Karpas-422 (cell line): ENCODE data around the gene APMAP. TPM values are rescaled to one million over a fixed set of nuclear protein-coding genes. Genes with fewer than 3 reads are reported as not detected.

ENCODE experiments used
- DNase-seq: peaks from one replicate; pipeline ENCODE4 v3.0.0-alpha.2; 2015
- H2AFZ ChIP-seq: fragments of 200-600 bp; sonication (generic); 2 replicates; pipeline ENCODE4 v1.6.1; 2014; ENCODE audit warnings: antibody characterized with exemption, low read length, mixed read lengths
- H3K27ac ChIP-seq: fragments of 200-600 bp; sonication (generic); 2 replicates; pipeline ENCODE4 v1.5.1; 2014; ENCODE audit warnings: mild to moderate bottlenecking, low read length, moderate library complexity
- H3K27me3 ChIP-seq: fragments of 200-600 bp; sonication (generic); 2 replicates; pipeline ENCODE4 v1.6.1; 2014; ENCODE audit warnings: low read length, mixed read lengths
- H3K36me3 ChIP-seq: fragments of 200-600 bp; sonication (generic); 2 replicates; pipeline ENCODE4 v1.6.1; 2014; ENCODE audit warnings: low read length, mixed read lengths; ENCODE audit not compliant: insufficient read depth
- H3K4me1 ChIP-seq: fragments of 200-600 bp; sonication (generic); 2 replicates; pipeline ENCODE4 v1.6.1; 2014; ENCODE audit warnings: mild to moderate bottlenecking, low read length, mixed read lengths
- H3K4me2 ChIP-seq: fragments of 200-600 bp; sonication (generic); 2 replicates; pipeline ENCODE4 v1.6.1; 2014; ENCODE audit warnings: low read length, low read depth, mild to moderate bottlenecking; ENCODE audit not compliant: poor library complexity, severe bottlenecking
- H3K4me3 ChIP-seq: fragments of 200-600 bp; sonication (generic); 2 replicates; pipeline ENCODE4 v1.5.1; 2014; ENCODE audit warnings: mild to moderate bottlenecking, antibody characterized with exemption, low read length, mixed read lengths
- H3K79me2 ChIP-seq: fragments of 200-600 bp; sonication (generic); 2 replicates; pipeline ENCODE4 v1.6.1; 2014; ENCODE audit warnings: mild to moderate bottlenecking, low read length, mixed read lengths
- H3K9ac ChIP-seq: fragments of 200-600 bp; sonication (generic); 2 replicates; pipeline ENCODE4 v1.6.0; 2014; ENCODE audit warnings: low read length
- H3K9me2 ChIP-seq: fragments of 200-600 bp; sonication (generic), shearing (Covaris generic); replicated peaks from 2 replicates; pipeline ENCODE4 v1.6.0; 2014; ENCODE audit warnings: mild to moderate bottlenecking, low read length, moderate library complexity; ENCODE audit not compliant: insufficient read depth
- H3K9me3 ChIP-seq: fragments of 300-700, 200-600 bp; sonication (generic); 2 replicates; pipeline ENCODE4 v1.6.1; 2014; ENCODE audit warnings: low read length, mixed read lengths
- H4K20me1 ChIP-seq: fragments of 200-600 bp; sonication (generic); 2 replicates; pipeline ENCODE4 v1.6.1; 2014; ENCODE audit warnings: mild to moderate bottlenecking, antibody characterized with exemption, low read length, low read depth; ENCODE audit not compliant: insufficient read depth
- total RNA-seq: library from RNA; depleted of rRNA; stranded (reverse); fragments of >200 nt; shearing (Covaris generic); gene quantifications from 2 replicates; pipeline ENCODE4 v1.2.3, GENCODE V29; 2014; ENCODE audit warnings: low replicate concordance

APMAP gene
- total RNA-seq, 1 experiment from 2014 or later: 35.6 TPM

DNA sequence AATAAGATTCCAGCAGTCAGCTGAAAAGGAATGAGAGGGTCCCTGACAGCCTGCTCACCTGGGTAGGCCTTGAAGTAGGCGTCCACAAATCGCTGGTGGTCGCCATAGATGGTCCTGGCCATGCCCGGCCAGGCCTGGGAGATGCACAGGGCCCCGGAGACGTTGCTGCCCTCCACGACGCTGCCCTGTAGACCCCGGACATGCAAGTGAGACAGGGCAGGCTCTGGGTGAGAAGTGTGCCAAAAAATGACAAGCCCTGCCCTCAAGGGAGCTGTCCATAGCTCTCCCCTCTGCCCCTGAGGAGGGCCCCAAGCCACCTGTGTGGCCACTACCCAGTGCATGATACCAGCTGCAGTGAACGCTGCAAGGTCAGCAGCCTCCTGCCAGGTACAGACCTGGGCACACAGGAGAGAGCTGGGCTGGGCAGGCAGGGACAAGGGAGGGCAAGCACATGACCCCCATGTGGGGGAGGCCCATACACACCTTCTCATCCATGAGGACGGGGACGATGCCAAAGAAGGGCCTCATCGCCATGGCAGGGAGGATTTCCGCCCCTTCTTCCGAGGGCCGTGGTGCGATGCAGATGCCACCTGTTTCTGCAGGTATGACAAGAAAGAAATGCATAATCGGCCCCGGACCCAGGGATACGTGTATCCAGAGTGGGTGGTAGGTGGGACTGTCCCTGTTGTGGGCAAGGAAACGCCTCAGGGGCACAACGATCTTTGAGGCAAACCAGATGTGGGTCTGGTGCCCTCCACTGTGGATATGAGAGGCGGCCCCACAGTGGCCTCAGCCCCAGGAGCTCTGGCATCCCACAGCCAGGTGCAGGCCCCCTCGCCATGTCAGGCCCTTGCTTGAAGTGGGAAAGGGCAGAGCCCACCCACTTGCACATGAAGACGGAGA, 21.2 kb upstream of the APMAP start:
- H3K4me1 ChIP-seq: no peaks in the 10 kb centered on the region
- H3K4me2 ChIP-seq: no peak overlapping the region
- H3K9me3 ChIP-seq: no peaks in the 10 kb centered on the region
- H4K20me1 ChIP-seq: 0 out of 2 replicates have a peak, but pooled peaks cover 3% of the 10 kb centered on the region
- no peaks in the 10 kb centered on the region for H3K9me2 ChIP-seq
- no peak overlapping the region for H3K9ac ChIP-seq
- no peak overlapping the region for H3K27ac ChIP-seq
- H3K4me3 ChIP-seq: no peak overlapping the region
- no peaks in the 10 kb centered on the region for H3K36me3 ChIP-seq
- no peaks in the 10 kb centered on the region for H3K27me3 ChIP-seq
- no peak overlapping the region for H2AFZ ChIP-seq
- H3K79me2 ChIP-seq: no peaks in the 10 kb centered on the region
- no peak for DNase-seq

DNA sequence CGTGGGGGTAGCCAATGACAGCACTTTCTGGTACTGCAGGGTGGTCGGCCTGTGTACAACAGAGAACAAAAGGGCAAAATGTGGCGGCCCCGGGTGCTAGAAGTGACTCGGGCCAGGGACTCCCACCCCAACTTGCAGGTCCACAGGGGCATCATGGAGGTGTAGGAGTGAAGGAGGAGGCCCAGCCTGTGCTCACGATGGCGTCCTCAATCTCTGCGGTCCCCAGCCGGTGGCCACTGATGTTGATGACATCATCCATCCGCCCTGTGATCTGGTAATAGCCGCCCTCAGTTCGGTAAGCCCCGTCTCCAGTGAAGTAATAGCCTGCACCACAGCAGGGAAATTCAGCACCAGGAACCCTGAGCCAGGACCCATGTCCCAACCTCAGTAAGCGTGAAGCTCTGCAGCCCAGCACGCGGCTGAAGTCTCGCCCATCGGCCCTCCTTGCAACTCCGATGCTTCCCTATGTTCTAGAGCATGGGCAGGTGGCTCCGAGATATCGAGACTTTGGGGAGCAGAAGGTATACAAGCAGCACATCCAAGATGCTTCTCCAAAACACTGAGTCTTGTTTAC, 20.2 kb upstream of the APMAP start:
- H3K79me2 ChIP-seq: no peaks in the 10 kb centered on the region
- no peaks in the 10 kb centered on the region for H3K9me2 ChIP-seq
- no peak overlapping the region for H3K9ac ChIP-seq
- no peak overlapping the region for H2AFZ ChIP-seq
- H3K27ac ChIP-seq: no peak overlapping the region
- no peak for DNase-seq
- no peaks in the 10 kb centered on the region for H3K27me3 ChIP-seq
- no peak overlapping the region for H3K4me2 ChIP-seq
- H3K36me3 ChIP-seq: no peaks in the 10 kb centered on the region
- no peak overlapping the region for H3K4me3 ChIP-seq
- no peaks in the 10 kb centered on the region for H3K9me3 ChIP-seq
- H4K20me1 ChIP-seq: 0 out of 2 replicates have a peak, but pooled peaks cover 3% of the 10 kb centered on the region
- H3K4me1 ChIP-seq: no peaks in the 10 kb centered on the region

DNA sequence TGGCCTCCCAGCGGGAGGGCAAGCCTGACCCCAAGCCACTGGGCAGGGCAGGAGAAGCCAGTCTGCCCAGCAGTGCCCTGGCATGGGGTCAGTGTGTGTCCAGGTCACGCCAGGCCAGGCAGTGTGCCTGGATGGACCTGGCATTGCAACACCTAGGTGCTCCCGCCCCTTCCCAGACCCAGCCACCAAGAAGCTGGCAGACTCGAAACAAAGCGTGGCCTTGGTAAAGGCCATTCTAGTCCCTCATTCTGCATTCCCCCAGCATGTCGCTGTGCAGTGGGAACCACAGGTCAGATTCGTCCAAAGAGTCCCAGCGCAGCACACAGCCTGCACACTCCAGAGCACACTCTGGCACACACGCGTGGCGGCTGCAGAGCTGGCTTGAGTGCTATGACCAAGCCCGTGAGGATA, 19.3 kb upstream of the APMAP start:
- Histone ChIP-seq H3K9me2 (no peaks in the 10 kb centered on the region), H3K27ac (no peak overlapping the region), H3K9me3 (no peaks in the 10 kb centered on the region), H3K4me1 (no peaks in the 10 kb centered on the region), H3K36me3 (no peaks in the 10 kb centered on the region), H3K4me3 (no peak overlapping the region), H3K9ac (no peak overlapping the region), H2AFZ (no peak overlapping the region), H3K4me2 (no peak overlapping the region), H3K27me3 (no peaks in the 10 kb centered on the region), H3K79me2 (no peaks in the 10 kb centered on the region), H4K20me1 (no peaks in the 10 kb centered on the region)
- no peak for DNase-seq

DNA sequence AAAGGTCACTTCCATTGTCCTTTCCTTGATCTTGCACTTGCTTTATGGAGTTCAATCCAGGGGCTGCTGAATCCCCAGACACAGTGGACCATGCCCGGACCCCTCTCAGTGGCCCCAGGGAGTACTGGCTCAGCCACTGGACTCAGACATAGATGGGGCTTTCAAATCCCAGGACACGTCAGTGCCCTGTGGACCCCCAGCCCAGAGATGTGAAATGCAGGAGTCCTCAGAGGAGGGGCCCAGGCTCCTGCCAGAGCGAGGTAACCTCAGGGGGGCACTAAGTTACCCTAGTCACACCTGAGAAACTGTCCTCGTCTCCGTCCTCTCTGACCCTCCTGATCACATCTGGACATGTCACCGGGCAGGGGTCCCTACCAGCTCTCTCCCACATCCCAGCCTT, 18.7 kb upstream of the APMAP start:
- Histone ChIP-seq H3K9me2 (no peaks in the 10 kb centered on the region), H3K9me3 (no peaks in the 10 kb centered on the region), H3K4me3 (no peak overlapping the region), H3K27ac (no peak overlapping the region), H3K4me1 (no peaks in the 10 kb centered on the region), H2AFZ (no peak overlapping the region), H4K20me1 (no peaks in the 10 kb centered on the region), H3K27me3 (no peaks in the 10 kb centered on the region), H3K36me3 (no peaks in the 10 kb centered on the region), H3K9ac (no peak overlapping the region), H3K4me2 (no peak overlapping the region), H3K79me2 (no peaks in the 10 kb centered on the region)
- no peak for DNase-seq

DNA sequence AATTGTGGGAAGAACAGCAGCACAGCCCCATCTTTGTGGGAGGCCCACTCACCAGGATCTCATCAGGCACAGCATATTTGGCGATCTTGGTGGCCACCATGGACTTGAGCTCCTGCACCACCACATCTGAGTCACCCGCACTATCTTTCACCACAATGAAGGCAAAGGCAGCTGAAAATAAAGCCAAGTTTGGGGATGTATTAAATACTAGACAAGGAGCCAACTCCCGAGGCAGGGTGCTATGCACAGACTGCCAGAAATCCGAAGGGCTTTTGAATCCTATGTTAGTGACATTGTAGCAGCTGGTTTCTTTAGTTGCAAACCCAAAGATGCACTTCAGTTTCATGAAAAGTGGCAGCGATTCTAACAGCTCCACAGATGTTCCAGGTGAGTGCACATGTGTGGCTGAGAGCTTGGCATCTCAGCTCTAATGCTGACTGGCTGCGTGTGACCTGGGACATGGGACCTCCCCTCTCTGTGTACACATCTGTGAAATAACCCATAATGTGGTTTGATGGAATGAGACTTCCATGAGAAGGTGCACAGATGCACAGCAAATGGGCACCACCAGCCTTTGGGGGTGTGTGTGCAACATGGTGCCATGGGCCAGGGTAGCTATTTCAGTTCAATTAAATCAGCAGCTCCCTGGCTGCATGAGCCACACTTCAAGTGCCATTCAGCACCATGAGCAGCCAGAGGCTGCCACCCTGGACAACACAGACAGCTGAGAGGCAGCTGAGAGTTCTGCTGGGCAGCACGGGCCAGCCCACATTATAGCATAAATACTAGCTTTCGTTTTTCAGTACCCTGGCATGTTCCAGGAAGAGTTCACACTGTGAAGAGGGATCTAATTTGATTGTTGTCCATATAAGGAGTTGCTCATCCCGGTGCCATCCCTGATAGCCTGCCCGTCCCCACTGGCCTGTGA, 16.9 kb upstream of the APMAP start:
- Histone ChIP-seq H3K79me2 (no peaks in the 10 kb centered on the region), H3K36me3 (no peaks in the 10 kb centered on the region), H3K4me2 (no peak overlapping the region), H3K9me2 (no peaks in the 10 kb centered on the region), H2AFZ (no peak overlapping the region), H3K27ac (no peak overlapping the region), H3K9me3 (no peaks in the 10 kb centered on the region), H4K20me1 (no peaks in the 10 kb centered on the region), H3K4me3 (no peak overlapping the region), H3K9ac (no peak overlapping the region), H3K4me1 (no peaks in the 10 kb centered on the region), H3K27me3 (no peaks in the 10 kb centered on the region)
- DNase-seq: no peak

DNA sequence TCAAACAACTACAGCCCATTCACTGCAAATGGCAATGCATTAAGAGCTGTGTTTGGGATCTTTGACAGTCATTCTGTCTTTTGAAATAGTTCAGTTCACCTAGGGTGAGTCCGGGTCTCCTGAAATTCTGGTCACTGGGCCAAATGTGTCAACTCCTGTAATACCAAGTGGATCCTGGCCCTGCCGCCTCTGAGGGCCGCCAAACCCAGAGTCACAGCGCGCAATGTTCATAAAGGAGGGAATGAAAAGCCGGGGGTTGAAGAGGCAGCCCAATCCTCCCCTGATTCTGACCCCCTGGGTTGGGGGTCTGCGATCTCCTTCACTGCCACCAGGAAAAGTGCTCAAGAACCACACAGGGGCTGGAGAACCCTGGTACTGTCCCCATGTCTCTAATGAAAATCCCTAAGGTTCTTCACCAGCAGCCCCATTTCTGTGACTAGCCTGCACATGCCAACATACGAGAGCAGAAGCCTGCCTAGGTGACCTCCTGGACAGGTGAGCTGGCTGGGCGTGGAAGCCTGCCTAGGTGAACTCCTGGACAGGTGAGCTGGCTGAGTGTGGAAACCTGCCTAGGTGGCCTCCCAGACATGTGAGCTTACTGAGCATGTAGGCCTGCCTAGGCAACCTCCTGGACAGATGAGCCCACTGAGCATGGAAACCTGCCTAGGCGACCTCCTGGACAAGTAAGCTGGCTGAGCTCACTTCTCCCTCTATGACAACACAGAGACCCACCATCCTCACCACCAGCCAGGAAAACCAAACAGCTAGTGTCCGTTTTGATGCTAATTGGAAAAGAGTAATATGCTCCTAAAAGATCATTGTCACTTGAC, 16.1 kb upstream of the APMAP start:
- H3K4me2 ChIP-seq: no peak overlapping the region
- DNase-seq: no peak
- no peak overlapping the region for H2AFZ ChIP-seq
- no peaks in the 10 kb centered on the region for H3K4me1 ChIP-seq
- H3K9me3 ChIP-seq: no peaks in the 10 kb centered on the region
- H3K79me2 ChIP-seq: no peaks in the 10 kb centered on the region
- H3K27ac ChIP-seq: no peak overlapping the region
- no peak overlapping the region for H3K4me3 ChIP-seq
- H3K9me2 ChIP-seq: no peaks in the 10 kb centered on the region
- no peaks in the 10 kb centered on the region for H4K20me1 ChIP-seq
- H3K27me3 ChIP-seq: no peaks in the 10 kb centered on the region
- no peak overlapping the region for H3K9ac ChIP-seq
- no peaks in the 10 kb centered on the region for H3K36me3 ChIP-seq

DNA sequence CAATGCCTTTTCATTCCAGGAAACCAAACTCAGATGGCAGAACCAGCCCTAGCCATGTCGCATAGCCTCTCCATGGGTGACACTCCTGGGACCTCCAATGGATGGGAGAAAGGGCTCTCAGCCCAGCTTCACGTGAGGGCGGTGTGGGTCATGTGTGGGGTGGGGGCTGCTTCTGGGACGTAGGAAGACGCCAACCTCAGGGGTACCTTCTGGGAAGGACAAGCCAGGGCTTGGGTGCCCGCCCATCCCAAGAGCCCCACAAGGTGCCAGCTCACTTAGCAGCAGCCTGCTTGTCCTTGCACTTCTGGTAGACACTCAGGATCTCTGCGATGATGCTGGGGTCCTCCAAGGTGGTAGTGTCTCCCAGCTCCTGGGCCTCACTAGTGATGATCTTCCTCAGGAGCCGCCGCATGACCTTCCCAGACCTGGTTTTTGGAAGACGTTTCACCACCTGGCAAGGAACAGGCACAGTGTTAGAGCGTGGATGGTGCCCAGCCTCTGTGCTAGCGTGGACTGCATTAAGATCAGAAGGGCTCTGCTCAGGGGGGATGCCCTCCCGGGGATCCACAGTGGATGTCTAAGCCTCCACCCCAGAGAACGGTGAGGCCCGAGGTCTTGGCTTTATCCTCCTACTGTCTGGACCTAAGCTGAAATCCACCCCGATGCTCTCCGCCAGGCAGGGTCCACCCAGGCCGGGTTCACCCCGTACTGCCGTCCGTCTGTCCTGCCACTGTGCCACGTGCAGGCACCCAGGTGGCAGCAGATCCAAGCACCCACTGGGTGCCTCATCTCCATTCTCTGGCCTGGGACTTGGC, 15.1 kb upstream of the APMAP start:
- no peaks in the 10 kb centered on the region for H3K27me3 ChIP-seq
- H3K27ac ChIP-seq: no peak overlapping the region
- no peak overlapping the region for H3K4me3 ChIP-seq
- H2AFZ ChIP-seq: no peak overlapping the region
- H3K36me3 ChIP-seq: no peaks in the 10 kb centered on the region
- no peak overlapping the region for H3K4me2 ChIP-seq
- H3K4me1 ChIP-seq: no peaks in the 10 kb centered on the region
- H3K9me2 ChIP-seq: no peaks in the 10 kb centered on the region
- no peak for DNase-seq
- H3K9ac ChIP-seq: no peak overlapping the region
- no peaks in the 10 kb centered on the region for H4K20me1 ChIP-seq
- H3K9me3 ChIP-seq: no peaks in the 10 kb centered on the region
- no peaks in the 10 kb centered on the region for H3K79me2 ChIP-seq
